HG02973 (cell line): ENCODE data around the gene ACAA1.
"Not testable (repeated sequence)": the region's sequence is repeated elsewhere in the genome, so short reads cannot be mapped to it uniquely, and the experiment has no call there.

Source experiments
- ATAC-seq: cut with Tn5 transposase; IDR thresholded peaks from one replicate; pipeline ENCODE4 v1.9.1; 2021; ENCODE audit warnings: moderate library complexity; ENCODE audit not compliant: unreplicated experiment

Gene ACAA1

GRCh38 chr3:38136393-38136776 lies 542 bp downstream of the ACAA1 start:
- ATAC-seq = no peak

- ATAC-seq = not testable (repeated sequence)
Measured at GRCh38 chr3:38135621-38136277, 1.2 kb downstream of the ACAA1 start.

GRCh38 chr3:38134517-38135143 lies 2.3 kb downstream of the ACAA1 start:
- ATAC-seq = not testable (repeated sequence)

GRCh38 chr3:38133557-38134405 lies 3.1 kb downstream of the ACAA1 start:
- ATAC-seq = no peak

- ATAC-seq = no peak
Measured at GRCh38 chr3:38133209-38133556, 3.7 kb downstream of the ACAA1 start.

- no peak for ATAC-seq
Measured at GRCh38 chr3:38131621-38132369, 5.1 kb downstream of the ACAA1 start.

GRCh38 chr3:38130631-38131065 lies 6.3 kb downstream of the ACAA1 start:
- ATAC-seq = no peak

GRCh38 chr3:38129058-38129457 lies 7.9 kb downstream of the ACAA1 start:
- ATAC-seq = no peak

GRCh38 chr3:38128303-38128655 lies 8.6 kb downstream of the ACAA1 start:
- ATAC-seq = no peak

- no peak for ATAC-seq
Measured at GRCh38 chr3:38127611-38128302, 9.2 kb downstream of the ACAA1 start.

- no peak for ATAC-seq
Measured at GRCh38 chr3:38126121-38126892, 10.6 kb downstream of the ACAA1 start.

- no peak for ATAC-seq
Measured at GRCh38 chr3:38125305-38126120, 11.4 kb downstream of the ACAA1 start.

GRCh38 chr3:38124324-38125122 lies 12.4 kb downstream of the ACAA1 start:
- ATAC-seq = no peak

GRCh38 chr3:38122712-38123290 lies 14.1 kb downstream of the ACAA1 start:
- ATAC-seq = no peak

- ATAC-seq = no peak
Measured at GRCh38 chr3:38121832-38122461, 15.0 kb downstream of the ACAA1 start.

GRCh38 chr3:38121451-38121831 lies 15.5 kb downstream of the ACAA1 start:
- ATAC-seq = no peak

GRCh38 chr3:38120693-38121450 lies 16.1 kb downstream of the ACAA1 start:
- ATAC-seq = no peak
